Endothelial cell (in vitro differentiated cells): ENCODE results near the gene STOX2. TPM values are rescaled to one million over a fixed set of nuclear protein-coding genes. Genes with fewer than 3 reads are reported as not detected.

ENCODE experiments used
- DNase-seq: peaks from one replicate; pipeline ENCODE4 v3.0.0; 2021; ENCODE audit warnings: low spot score
- H3K27ac Mint-ChIP-seq: one replicate; pipeline ENCODE4 v1.8.0; 2021; ENCODE audit warnings: mixed read lengths, inconsistent platforms; ENCODE audit not compliant: unreplicated experiment
- H3K27me3 Mint-ChIP-seq: one replicate; pipeline ENCODE4 v1.8.0; 2021; ENCODE audit warnings: mild to moderate bottlenecking, moderate library complexity, mixed read lengths, inconsistent platforms; ENCODE audit not compliant: unreplicated experiment
- H3K36me3 Mint-ChIP-seq: one replicate; pipeline ENCODE4 v1.8.0; 2021; ENCODE audit warnings: mild to moderate bottlenecking, low read depth, mixed read lengths, inconsistent platforms; ENCODE audit not compliant: unreplicated experiment
- H3K4me1 Mint-ChIP-seq: one replicate; pipeline ENCODE4 v1.8.0; 2021; ENCODE audit warnings: mild to moderate bottlenecking, mixed read lengths, inconsistent platforms; ENCODE audit not compliant: unreplicated experiment
- H3K4me3 Mint-ChIP-seq: one replicate; pipeline ENCODE4 v1.8.0; 2021; ENCODE audit warnings: mild to moderate bottlenecking, mixed read lengths, inconsistent platforms; ENCODE audit not compliant: unreplicated experiment
- H3K9me3 Mint-ChIP-seq: one replicate; pipeline ENCODE4 v1.8.0; 2021; ENCODE audit warnings: mixed read lengths, inconsistent platforms; ENCODE audit not compliant: unreplicated experiment
- CTCF ChIP-seq: fragments of 200-600 bp; sonication (generic); IDR thresholded peaks from one replicate; pipeline ENCODE4 v1.5.0; 2021; ENCODE audit warnings: antibody characterized with exemption; ENCODE audit not compliant: unreplicated experiment
- total RNA-seq: library from RNA; stranded (reverse); fragmentation: NEBNext Ultra II Directional; extraction: Animal tissue kit (Norgen Biotek cat#: 25700); gene quantifications from one replicate; pipeline ENCODE4 v1.2.1, GENCODE V29; 2021; ENCODE audit not compliant: unreplicated experiment

STOX2 gene
- total RNA-seq, 1 donor from 2014 or later: 4.8 TPM

- no peak overlapping the region for H3K4me3 Mint-ChIP-seq
- H3K4me1 Mint-ChIP-seq: peaks cover 7% of the 10 kb centered on the region
These were observed 7.5 kb downstream of the STOX2 start for GRCh38 chr4:183912585-183912984.

GRCh38 chr4:183915976-183916375 lies 10.9 kb downstream of the STOX2 start:
- Mint-ChIP-seq H3K4me1 (peaks cover 13% of the 10 kb centered on the region), H3K4me3 (no peak overlapping the region), H3K36me3 (no peaks in the 10 kb centered on the region), H3K9me3 (no peaks in the 10 kb centered on the region), H3K27me3 (peaks cover 1% of the 10 kb centered on the region), H3K27ac (no peak overlapping the region)
- DNase-seq: no peak
- no peak for TF ChIP-seq CTCF

More at GRCh38 chr4:183912585-183912984, 7.5 kb downstream of the STOX2 start:
- H3K27me3 Mint-ChIP-seq: peaks cover 1% of the 10 kb centered on the region
- H3K27ac Mint-ChIP-seq: no peak overlapping the region
- DNase-seq: no peak
- no peak for TF ChIP-seq CTCF
- no peaks in the 10 kb centered on the region for H3K9me3 Mint-ChIP-seq
- H3K36me3 Mint-ChIP-seq: no peaks in the 10 kb centered on the region

GRCh38 chr4:183918696-183919095 lies 13.6 kb downstream of the STOX2 start:
- no peak overlapping the region for H3K4me3 Mint-ChIP-seq
- no peak for TF ChIP-seq CTCF
- no peak for DNase-seq
- no peaks in the 10 kb centered on the region for H3K36me3 Mint-ChIP-seq
- peaks cover 13% of the 10 kb centered on the region for H3K4me1 Mint-ChIP-seq
- H3K27ac Mint-ChIP-seq: no peak overlapping the region
- no peaks in the 10 kb centered on the region for H3K9me3 Mint-ChIP-seq
- peaks cover 1% of the 10 kb centered on the region for H3K27me3 Mint-ChIP-seq

GRCh38 chr4:183919141-183919540 lies 14.0 kb downstream of the STOX2 start:
- no peaks in the 10 kb centered on the region for H3K9me3 Mint-ChIP-seq
- H3K4me3 Mint-ChIP-seq: no peak overlapping the region
- peaks cover 1% of the 10 kb centered on the region for H3K27me3 Mint-ChIP-seq
- no peaks in the 10 kb centered on the region for H3K36me3 Mint-ChIP-seq
- DNase-seq: no peak
- TF ChIP-seq CTCF: no peak
- H3K4me1 Mint-ChIP-seq: peaks cover 13% of the 10 kb centered on the region
- no peak overlapping the region for H3K27ac Mint-ChIP-seq

GRCh38 chr4:183920512-183920911 lies 15.4 kb downstream of the STOX2 start:
- peaks cover 11% of the 10 kb centered on the region for H3K4me1 Mint-ChIP-seq
- peaks cover 1% of the 10 kb centered on the region for H3K27me3 Mint-ChIP-seq
- H3K27ac Mint-ChIP-seq: no peak overlapping the region
- no peak overlapping the region for H3K4me3 Mint-ChIP-seq
- DNase-seq: no peak
- no peak for TF ChIP-seq CTCF
- no peaks in the 10 kb centered on the region for H3K36me3 Mint-ChIP-seq
- H3K9me3 Mint-ChIP-seq: no peaks in the 10 kb centered on the region
